ENCODE measurements around the gene PTPRB.
"Not testable (repeated sequence)": the region's sequence is repeated elsewhere in the genome, so short reads cannot be mapped to it uniquely, and the experiment has no call there.

PTPRB gene

DNA sequence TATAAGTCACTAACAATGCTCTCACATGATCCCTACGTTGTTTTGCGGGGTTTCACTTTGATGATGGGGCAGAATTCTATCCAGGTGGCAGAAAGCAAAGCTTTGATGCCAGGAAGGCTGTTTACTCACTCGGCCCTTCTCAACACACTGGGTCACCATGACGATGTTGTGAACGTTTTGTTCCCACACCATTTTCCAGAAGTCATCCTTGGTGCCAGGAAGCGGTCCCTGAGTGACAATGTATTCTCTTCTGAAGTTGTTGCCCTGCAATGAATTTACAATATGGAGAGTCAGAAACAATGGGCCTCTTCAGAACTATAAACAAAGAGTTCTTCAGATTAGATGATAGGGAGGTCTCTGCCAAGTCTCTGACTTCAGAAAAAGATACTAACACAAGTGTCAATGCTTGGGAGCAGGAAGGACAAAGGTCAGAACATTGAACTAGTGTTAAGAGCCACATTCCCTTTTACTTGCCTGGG, 101.3 kb downstream of the PTPRB start:
- DNase-seq, result no peak

DNA sequence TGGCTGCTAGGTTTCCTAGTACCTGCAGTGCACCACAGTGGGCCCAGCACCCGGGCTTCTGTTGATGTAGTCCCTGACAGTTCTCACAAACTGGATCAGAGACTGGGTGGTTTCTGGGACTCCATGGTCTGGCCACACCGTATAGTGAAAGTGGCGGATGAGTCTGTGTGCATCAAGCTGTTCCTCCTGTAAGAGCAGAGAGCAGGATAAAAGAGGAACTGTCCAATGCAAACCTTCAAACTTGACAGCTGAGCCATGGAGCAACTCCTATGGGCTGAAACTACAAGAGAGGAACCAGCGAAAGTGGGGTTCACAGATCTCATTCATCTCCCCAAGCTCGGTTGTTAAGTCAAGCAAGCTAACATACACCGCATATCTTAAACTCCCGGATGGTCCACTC, 102.8 kb downstream of the PTPRB start:
- no peak for DNase-seq

DNA sequence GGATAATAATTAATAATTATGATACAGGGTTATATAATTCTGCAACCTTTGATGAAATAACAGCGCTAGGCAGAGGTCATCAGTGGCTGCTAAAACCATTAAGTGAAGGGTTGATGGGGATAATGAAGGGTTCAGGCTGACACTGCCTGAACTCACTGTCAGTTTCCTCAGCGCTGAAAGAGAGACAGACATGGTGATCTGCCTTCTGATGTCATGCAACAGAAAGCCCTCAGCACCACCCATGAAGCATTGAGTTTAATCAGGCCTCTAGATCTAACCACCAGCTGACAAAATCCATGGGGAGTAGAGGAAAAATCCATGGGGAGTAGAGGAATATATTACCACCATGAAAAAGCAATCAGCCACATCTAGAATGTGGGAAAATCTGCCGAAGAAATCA, 107.6 kb downstream of the PTPRB start:
- no peak for DNase-seq

DNA sequence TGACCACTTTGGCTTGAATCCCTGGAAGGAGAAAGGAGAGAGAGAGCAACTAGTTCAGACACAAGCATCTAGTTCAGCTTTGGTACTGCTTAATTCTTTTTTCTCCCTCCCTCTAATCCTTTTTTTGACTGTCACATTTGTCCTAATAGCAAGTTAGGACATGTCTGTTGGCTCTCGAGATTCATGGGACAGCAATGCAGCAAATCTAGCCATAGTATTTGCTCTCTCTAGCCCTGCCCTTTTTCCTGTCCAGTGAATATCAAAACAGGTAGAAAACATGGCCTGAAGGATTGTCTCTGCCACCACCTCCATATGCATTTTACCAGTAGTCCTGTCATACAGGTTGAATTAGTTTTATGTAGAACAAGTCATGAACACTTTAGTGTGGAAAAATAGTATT, 116.4 kb downstream of the PTPRB start:
- no peak for DNase-seq

GRCh38 chr12:70513426-70513825, 123.8 kb downstream of the PTPRB start:
- no peak for DNase-seq

DNA sequence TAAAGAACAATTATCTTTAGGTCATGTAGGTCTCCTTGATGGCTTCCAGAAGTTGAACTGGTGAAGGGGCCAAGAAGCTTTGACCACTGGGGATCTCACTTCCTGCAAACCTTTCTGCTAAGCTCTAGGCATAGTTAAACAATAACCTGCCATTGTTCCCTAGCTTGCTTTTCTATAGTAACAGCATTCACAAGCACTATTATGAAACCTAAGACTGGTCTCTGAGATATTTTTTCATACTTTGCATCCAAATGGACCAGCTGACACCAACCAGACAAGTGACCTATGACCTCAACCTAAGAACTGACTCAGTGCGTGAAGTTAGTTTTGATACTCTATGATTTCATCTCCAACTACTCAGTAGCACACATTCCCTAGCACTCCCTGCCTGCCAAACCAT, 129.1 kb downstream of the PTPRB start:
- no peak for DNase-seq

DNA sequence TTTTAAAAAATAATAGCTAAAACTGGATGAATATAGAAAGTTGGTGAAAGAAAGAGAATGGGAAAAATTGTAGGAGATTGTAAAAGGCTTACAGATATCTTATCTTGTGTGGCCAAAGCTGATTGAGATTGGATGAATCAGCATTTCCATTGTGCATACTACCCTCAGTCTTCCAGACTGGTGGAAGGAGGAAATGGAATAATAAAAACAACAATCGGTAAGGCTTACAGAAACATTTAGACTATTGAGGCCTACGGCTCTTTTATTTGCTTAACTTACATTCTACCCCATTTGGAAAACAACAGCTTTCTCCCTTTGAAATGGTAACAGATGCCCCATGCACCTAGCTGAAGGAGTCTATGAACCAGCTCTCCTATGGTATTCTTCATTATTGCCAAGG, 129.8 kb downstream of the PTPRB start:
- DNase-seq, result no peak

DNA sequence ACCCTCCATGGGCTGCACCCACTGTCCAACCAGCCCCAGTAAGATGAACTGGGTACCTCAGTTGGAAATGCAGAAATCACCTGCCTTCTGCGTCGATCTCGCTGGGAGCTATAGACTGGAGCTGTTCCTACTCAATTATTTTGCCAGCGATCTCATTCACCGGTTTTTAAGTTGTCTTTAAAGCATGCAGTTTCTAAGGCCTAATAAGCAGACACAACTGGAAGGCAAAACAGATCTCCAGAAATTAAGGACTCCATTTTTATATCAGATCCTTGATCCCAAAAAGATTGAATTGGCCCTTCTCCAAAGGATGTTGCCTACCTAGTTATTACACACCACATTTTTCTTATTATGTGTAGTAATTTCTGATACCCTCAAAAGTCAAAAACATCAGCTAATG, 139.7 kb downstream of the PTPRB start:
- DNase-seq, result no peak

- DNase-seq, result not testable (repeated sequence)
These were observed 144.3 kb downstream of the PTPRB start for GRCh38 chr12:70492904-70493303.

- DNase-seq, result not testable (repeated sequence)
These were observed 146.3 kb downstream of the PTPRB start for GRCh38 chr12:70490928-70491327.

GRCh38 chr12:70487440-70487839, 149.8 kb downstream of the PTPRB start:
- DNase-seq, result no peak

- no peak for DNase-seq
These were observed 150.6 kb downstream of the PTPRB start for GRCh38 chr12:70486588-70486987.

GRCh38 chr12:70485704-70486103, 151.5 kb downstream of the PTPRB start:
- no peak for DNase-seq

DNA sequence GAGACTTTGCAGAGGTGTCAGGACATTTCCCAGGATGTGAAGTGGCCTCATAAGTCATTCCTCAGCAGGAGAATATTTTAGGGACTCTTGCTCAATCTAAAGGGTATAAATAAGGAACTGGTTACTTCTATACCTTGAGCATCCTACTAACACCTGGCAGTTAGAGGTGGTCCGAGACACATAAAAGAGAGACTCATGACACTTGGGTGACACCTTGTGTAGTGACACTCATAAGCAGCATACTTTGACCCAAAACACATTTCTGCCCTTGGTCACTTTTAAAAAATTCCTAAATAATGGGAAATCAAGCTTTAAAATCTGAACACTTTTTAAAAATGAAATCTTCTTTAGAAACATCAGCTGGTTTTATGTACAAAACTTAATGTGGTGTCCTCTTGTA, 152.8 kb downstream of the PTPRB start:
- no peak for DNase-seq

DNA sequence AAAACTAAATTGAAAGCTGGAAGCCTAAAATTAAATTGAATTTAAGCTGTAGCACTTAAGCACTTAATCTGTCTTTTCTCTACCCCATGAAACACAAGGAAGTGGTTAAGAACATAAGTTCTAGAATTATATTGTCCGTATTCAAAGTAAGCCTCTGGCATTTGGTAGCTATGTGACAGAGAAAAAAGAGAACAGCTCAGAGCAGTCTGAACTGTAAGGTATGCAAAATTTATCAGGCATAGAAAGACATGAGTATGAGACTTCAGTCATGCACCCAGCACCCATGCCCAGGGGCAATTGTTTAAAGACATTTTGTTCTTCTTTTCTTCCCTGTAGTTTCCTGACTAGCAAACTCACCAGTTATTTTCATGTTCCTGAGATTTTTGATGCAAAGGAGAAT, 154.5 kb downstream of the PTPRB start:
- no peak for DNase-seq

DNA sequence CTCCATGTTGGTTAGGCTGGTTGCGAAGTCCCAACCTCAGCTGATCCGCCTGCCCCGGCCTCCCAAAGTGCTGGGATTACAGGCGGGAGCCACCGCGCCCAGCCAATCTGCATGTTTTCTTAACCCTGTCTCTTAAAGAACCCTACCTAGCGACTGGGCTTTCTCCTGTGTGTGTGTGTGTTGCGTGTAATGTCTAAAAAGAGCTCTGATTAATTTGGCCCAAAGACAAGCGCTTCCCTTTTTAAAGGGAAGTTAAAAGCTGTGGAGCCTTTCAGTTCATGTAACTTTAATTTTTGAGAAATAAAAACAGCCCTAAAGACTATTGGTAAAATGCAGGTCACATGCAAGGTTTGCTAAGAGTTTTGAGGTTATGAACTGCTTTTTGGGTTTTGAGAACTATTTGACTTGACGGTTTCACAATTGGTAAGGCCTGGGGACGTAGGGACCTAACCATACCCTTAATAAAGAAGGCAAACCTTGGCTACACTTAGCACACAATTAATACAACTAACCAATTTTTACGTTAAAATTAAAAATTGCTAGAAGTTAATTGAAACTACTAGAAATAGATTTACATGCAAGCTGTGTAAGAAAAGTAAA, 167.9 kb downstream of the PTPRB start:
- no peak for DNase-seq

DNA sequence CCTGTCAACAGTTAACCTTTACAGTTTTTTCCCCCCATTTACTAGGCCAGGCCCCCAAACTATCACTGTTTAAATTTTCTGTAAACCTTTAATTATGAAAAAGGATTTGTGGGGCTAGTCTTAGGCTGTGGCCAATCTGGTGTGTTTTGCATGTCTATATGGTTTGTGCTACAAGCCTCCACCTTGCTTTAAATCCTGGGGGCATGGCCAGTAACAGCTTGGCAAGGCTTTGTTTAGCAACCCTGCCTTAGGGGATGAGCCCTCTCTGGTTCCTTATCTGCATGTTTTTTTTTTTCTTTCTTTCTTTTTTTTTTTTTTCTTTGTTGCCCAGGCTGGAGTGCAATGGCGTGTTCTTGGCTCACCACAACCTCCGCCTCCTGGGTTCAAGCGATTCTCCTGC, 168.5 kb downstream of the PTPRB start:
- no peak for DNase-seq

- DNase-seq, result no peak
These were observed 169.1 kb downstream of the PTPRB start for GRCh38 chr12:70467918-70468733.

DNA sequence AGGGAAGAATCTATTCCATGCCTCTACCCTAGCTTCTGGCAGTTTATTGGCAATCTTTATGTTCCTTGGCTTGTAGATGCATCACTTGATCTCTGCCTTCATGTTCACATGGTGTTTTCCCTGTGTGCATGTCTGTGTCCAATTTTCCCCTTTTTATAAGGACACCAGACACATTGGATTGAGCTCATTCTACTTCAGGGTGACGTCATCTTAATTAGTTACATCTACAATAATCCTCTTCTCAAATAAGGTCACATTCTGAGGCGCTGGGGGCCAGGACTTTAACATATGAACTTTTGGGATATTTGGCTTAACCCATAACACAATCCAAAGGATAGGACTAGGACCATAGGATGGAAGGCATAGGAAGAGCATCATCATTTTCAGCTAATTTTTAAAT, 169.8 kb downstream of the PTPRB start:
- no peak for DNase-seq

GRCh38 chr12:70466753-70467152, 170.5 kb downstream of the PTPRB start:
- no peak for DNase-seq

Measured in NCI-H524 treated with DMSO at 0.1 percent for 48 hours (cell line).